Measurements from ENCODE around the gene DCANP1. TPM values are rescaled to one million over a fixed set of nuclear protein-coding genes. Genes with fewer than 3 reads are reported as not detected.

DCANP1 gene
- polyA plus RNA-seq, 1 donor (not counting 4 experiments of a cell fraction or from before 2014, with no cell fraction given) = not detected

DNA sequence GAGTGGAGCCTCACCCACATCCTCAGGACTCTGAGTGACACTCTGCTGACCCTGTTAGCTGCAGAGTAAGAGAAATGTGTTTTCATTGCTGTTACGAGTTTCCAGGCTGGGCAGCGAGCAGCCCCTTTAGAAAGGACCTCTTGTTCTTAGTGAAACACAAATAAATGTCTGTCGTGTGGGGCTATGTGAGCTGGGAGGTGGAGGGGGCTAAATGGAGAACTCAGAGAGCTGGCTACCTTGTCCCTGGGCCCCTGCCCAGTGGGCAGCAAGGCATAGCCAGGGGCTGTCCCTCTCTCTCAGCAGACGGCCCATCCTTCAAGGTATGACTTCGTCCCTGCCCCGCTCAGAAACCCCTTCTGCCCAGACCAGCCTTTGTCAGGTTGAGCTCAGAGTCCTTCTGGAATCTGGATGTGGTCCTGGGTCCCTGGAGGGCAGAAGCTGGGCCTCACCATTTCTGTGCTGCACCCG lies 10.2 kb downstream of the DCANP1 start:
- Histone ChIP-seq H3K9me1 (ENCODE audit: control insufficient read depth, extremely low read depth, insufficient read depth, low read length) (no peaks in the 10 kb centered on the region), H2AFZ (ENCODE audit: control insufficient read depth, low read length) (no peak overlapping the region), H3K79me2 (ENCODE audit: control insufficient read depth, insufficient read depth, low read length) (no peaks in the 10 kb centered on the region), H4K20me1 (ENCODE audit: control insufficient read depth, extremely low read depth, insufficient read depth, low read length) (no peaks in the 10 kb centered on the region), H3K27me3 (ENCODE audit: control insufficient read depth, extremely low read depth, insufficient read depth, low read length) (peaks cover 25% of the 10 kb centered on the region), H3K9ac (ENCODE audit: control insufficient read depth, extremely low read depth, insufficient read depth, low read length) (no peak overlapping the region), H3K4me1 (ENCODE audit: control insufficient read depth, extremely low read depth, insufficient read depth, low read length) (peaks cover 4% of the 10 kb centered on the region), H3K4me3 (ENCODE audit: control insufficient read depth in 2 of 3, extremely low read depth in 1 of 3, insufficient read depth in 2 of 3, low read depth in 1 of 3, low read length in 3 of 3) (no peak overlapping the region), H3K9me3 (ENCODE audit: control insufficient read depth, low read depth, low read length) (no peaks in the 10 kb centered on the region), H3K36me3 (ENCODE audit: control insufficient read depth in 2 of 2, extremely low read depth in 1 of 2, insufficient read depth in 2 of 2, low read length in 2 of 2) (no peaks in the 10 kb centered on the region), H3K27ac (ENCODE audit: control insufficient read depth, insufficient read depth, low read length) (no peak overlapping the region), H3K4me2 (ENCODE audit: control insufficient read depth, extremely low read depth, insufficient read depth, low read depth, low read length) (no peak overlapping the region)
- dilution Hi-C loops (cut with MboI; ENCODE audit: extremely low pct_ligation_motif_present, low sequenced_read_pairs) = no loop called here
- TF ChIP-seq, protein P1, sequence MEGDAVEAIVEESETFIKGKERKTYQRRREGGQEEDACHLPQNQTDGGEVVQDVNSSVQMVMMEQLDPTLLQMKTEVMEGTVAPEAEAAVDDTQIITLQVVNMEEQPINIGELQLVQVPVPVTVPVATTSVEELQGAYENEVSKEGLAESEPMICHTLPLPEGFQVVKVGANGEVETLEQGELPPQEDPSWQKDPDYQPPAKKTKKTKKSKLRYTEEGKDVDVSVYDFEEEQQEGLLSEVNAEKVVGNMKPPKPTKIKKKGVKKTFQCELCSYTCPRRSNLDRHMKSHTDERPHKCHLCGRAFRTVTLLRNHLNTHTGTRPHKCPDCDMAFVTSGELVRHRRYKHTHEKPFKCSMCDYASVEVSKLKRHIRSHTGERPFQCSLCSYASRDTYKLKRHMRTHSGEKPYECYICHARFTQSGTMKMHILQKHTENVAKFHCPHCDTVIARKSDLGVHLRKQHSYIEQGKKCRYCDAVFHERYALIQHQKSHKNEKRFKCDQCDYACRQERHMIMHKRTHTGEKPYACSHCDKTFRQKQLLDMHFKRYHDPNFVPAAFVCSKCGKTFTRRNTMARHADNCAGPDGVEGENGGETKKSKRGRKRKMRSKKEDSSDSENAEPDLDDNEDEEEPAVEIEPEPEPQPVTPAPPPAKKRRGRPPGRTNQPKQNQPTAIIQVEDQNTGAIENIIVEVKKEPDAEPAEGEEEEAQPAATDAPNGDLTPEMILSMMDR (optimal IDR thresholded peaks at IDR 0.05 in 1 of 3, IDR thresholded peaks at IDR 0.05 in 1 of 3, conservative IDR thresholded peaks at IDR 0.05 in 1 of 3; ENCODE audit: extremely low read depth in 1 of 3, insufficient read depth in 2 of 3, low read length in 3 of 3) = no peak
- no peak for TF ChIP-seq EZH2 (IDR thresholded peaks at IDR 0.05; ENCODE audit: low read length)
- DNase-seq (ENCODE audit: low read depth, low spot score) = no peak
- FAIRE-seq = no peak

DNA sequence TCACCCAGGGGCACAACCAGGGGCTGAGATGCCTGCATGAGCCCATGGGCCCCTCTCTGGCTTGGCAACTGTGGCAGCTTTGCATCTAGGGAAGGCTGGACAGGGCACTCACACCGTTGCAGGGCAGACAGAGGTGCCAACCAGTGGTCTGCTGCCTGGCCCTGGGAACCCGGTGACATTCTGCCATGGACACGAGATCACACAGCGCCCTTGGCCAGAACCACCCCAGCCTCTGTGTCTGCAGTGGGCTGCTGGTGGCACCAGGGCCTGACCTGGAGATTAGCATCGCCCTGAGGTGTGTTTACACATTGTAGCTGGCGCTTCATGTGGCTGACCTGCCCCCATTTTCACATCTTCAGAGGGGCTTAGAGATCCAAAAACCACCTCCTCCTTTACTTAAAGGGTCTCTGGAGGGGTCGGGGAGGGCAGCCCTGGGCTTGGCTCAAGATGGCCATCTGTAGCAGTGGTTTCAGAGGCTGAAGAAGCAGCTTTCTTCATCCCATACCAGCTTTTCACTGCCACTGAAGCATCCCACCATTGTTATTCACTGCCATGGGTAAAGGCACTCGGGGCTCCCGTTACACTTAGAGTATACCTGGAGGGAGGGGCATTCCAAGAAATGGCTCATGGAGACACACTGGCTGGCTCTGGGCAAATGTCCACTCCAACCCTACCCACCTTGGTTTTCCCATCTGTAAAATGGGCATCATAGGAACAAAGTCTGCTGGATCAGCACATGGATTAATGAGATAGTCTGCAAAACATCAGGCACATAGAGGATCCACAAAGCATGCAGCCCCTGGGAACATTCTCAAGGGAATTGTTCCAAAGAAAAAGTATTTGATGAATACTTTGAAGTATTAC lies 11.4 kb downstream of the DCANP1 start:
- Histone ChIP-seq H3K4me1 (ENCODE audit: control insufficient read depth, extremely low read depth, insufficient read depth, low read length) (peaks cover 4% of the 10 kb centered on the region), H3K27me3 (ENCODE audit: control insufficient read depth, extremely low read depth, insufficient read depth, low read length) (peaks cover 25% of the 10 kb centered on the region), H3K4me2 (ENCODE audit: control insufficient read depth, extremely low read depth, insufficient read depth, low read depth, low read length) (no peak overlapping the region), H3K79me2 (ENCODE audit: control insufficient read depth, insufficient read depth, low read length) (no peaks in the 10 kb centered on the region), H4K20me1 (ENCODE audit: control insufficient read depth, extremely low read depth, insufficient read depth, low read length) (no peaks in the 10 kb centered on the region), H2AFZ (ENCODE audit: control insufficient read depth, low read length) (no peak overlapping the region), H3K9me3 (ENCODE audit: control insufficient read depth, low read depth, low read length) (no peaks in the 10 kb centered on the region), H3K27ac (ENCODE audit: control insufficient read depth, insufficient read depth, low read length) (no peak overlapping the region), H3K9ac (ENCODE audit: control insufficient read depth, extremely low read depth, insufficient read depth, low read length) (no peak overlapping the region), H3K4me3 (ENCODE audit: control insufficient read depth in 2 of 3, extremely low read depth in 1 of 3, insufficient read depth in 2 of 3, low read depth in 1 of 3, low read length in 3 of 3) (no peak overlapping the region), H3K36me3 (ENCODE audit: control insufficient read depth in 2 of 2, extremely low read depth in 1 of 2, insufficient read depth in 2 of 2, low read length in 2 of 2) (no peaks in the 10 kb centered on the region), H3K9me1 (ENCODE audit: control insufficient read depth, extremely low read depth, insufficient read depth, low read length) (no peaks in the 10 kb centered on the region)
- FAIRE-seq = no peak
- DNase-seq (ENCODE audit: low read depth, low spot score) = no peak
- no peak for TF ChIP-seq EZH2 (IDR thresholded peaks at IDR 0.05; ENCODE audit: low read length)
- TF ChIP-seq, protein P1 (optimal IDR thresholded peaks at IDR 0.05 in 1 of 3, IDR thresholded peaks at IDR 0.05 in 1 of 3, conservative IDR thresholded peaks at IDR 0.05 in 1 of 3; ENCODE audit: extremely low read depth in 1 of 3, insufficient read depth in 2 of 3, low read length in 3 of 3) = no peak
- dilution Hi-C loops (cut with MboI; ENCODE audit: extremely low pct_ligation_motif_present, low sequenced_read_pairs) = no loop called here

Measured in keratinocyte (primary cell).